ENCODE results near the gene DHX8.

The DHX8 gene

GRCh38 chr17:43546319-43547188, 62.8 kb downstream of the DHX8 start, which contains the start of gene ETV4:
Gene ETV4 (minus strand): TSS chr17:43546340. CDS start chr17:43545617, 723 bp downstream.
- H3K27me3 ChIP-seq (ENCODE audit: control insufficient read depth in 1 of 2, insufficient read depth in 2 of 2, low read length in 2 of 2), result peaks cover 8 to 10% of the 10 kb centered on the region in 2 donors

GRCh38 chr17:43547189-43547550, 63.4 kb downstream of the DHX8 start:
- Histone ChIP-seq H3K36me3 (ENCODE audit: control insufficient read depth in 1 of 2, insufficient read depth in 2 of 2, low read length in 2 of 2) (no peaks in the 10 kb centered on the region), H3K27me3 (ENCODE audit: control insufficient read depth in 1 of 2, insufficient read depth in 2 of 2, low read length in 2 of 2) (peaks cover 8 to 10% of the 10 kb centered on the region in 2 donors), H3K9me3 (ENCODE audit: control insufficient read depth in 1 of 2, low read length in 2 of 2) (no peaks in the 10 kb centered on the region), H3K9ac (ENCODE audit: low read depth in 1 of 2, low read length in 2 of 2) (no peak overlapping the region), H3K4me3 (ENCODE audit: low read depth in 1 of 2, low read length in 2 of 2) (no peak overlapping the region), H3K4me1 (ENCODE audit: control insufficient read depth in 1 of 2, insufficient read depth in 2 of 2, low read length in 2 of 2) (peaks cover 6 to 24% of the 10 kb centered on the region in 2 donors), H3K27ac (ENCODE audit: low read depth, low read length) (no peak overlapping the region)

More at GRCh38 chr17:43546319-43547188, 62.8 kb downstream of the DHX8 start, which contains the start of gene ETV4:
- peaks cover 6 to 24% of the 10 kb centered on the region in 2 donors for H3K4me1 ChIP-seq (ENCODE audit: control insufficient read depth in 1 of 2, insufficient read depth in 2 of 2, low read length in 2 of 2)
- H3K9ac ChIP-seq (ENCODE audit: low read depth in 1 of 2, low read length in 2 of 2), result peak within 1 kb of the TSS; percentile 18 to 60
- H3K36me3 ChIP-seq (ENCODE audit: control insufficient read depth in 1 of 2, insufficient read depth in 2 of 2, low read length in 2 of 2), result no peaks in the 10 kb centered on the region
- H3K9me3 ChIP-seq (ENCODE audit: control insufficient read depth in 1 of 2, low read length in 2 of 2), result no peaks in the 10 kb centered on the region
- H3K4me3 ChIP-seq (ENCODE audit: low read depth in 1 of 2, low read length in 2 of 2), result peak within 1 kb of the TSS; percentile 76 to 77
- H3K27ac ChIP-seq (ENCODE audit: low read depth, low read length), result no peak within 1 kb of the TSS

- no peak overlapping the region for H3K4me3 ChIP-seq (ENCODE audit: low read depth in 1 of 2, low read length in 2 of 2)
- no peaks in the 10 kb centered on the region for H3K9me3 ChIP-seq (ENCODE audit: control insufficient read depth in 1 of 2, low read length in 2 of 2)
- no peak overlapping the region for H3K27ac ChIP-seq (ENCODE audit: low read depth, low read length)
- H3K36me3 ChIP-seq (ENCODE audit: control insufficient read depth in 1 of 2, insufficient read depth in 2 of 2, low read length in 2 of 2), result no peaks in the 10 kb centered on the region
- peaks cover 8 to 10% of the 10 kb centered on the region in 2 donors for H3K27me3 ChIP-seq (ENCODE audit: control insufficient read depth in 1 of 2, insufficient read depth in 2 of 2, low read length in 2 of 2)
- H3K9ac ChIP-seq (ENCODE audit: low read depth in 1 of 2, low read length in 2 of 2), result no peak overlapping the region
- H3K4me1 ChIP-seq (ENCODE audit: control insufficient read depth in 1 of 2, insufficient read depth in 2 of 2, low read length in 2 of 2), result peaks cover 6 to 24% of the 10 kb centered on the region in 2 donors
These were observed 64.0 kb downstream of the DHX8 start for GRCh38 chr17:43547659-43548256.

- Histone ChIP-seq H3K9me3 (ENCODE audit: control insufficient read depth in 1 of 2, low read length in 2 of 2) (no peaks in the 10 kb centered on the region), H3K27ac (ENCODE audit: low read depth, low read length) (no peak overlapping the region), H3K4me3 (ENCODE audit: low read depth in 1 of 2, low read length in 2 of 2) (no peak overlapping the region), H3K36me3 (ENCODE audit: control insufficient read depth in 1 of 2, insufficient read depth in 2 of 2, low read length in 2 of 2) (no peaks in the 10 kb centered on the region), H3K9ac (ENCODE audit: low read depth in 1 of 2, low read length in 2 of 2) (no peak overlapping the region), H3K27me3 (ENCODE audit: control insufficient read depth in 1 of 2, insufficient read depth in 2 of 2, low read length in 2 of 2) (peaks cover 6 to 7% of the 10 kb centered on the region in 2 donors), H3K4me1 (ENCODE audit: control insufficient read depth in 1 of 2, insufficient read depth in 2 of 2, low read length in 2 of 2) (peaks cover 12 to 34% of the 10 kb centered on the region in 2 donors)
These were observed 65.1 kb downstream of the DHX8 start for GRCh38 chr17:43548689-43549379.

GRCh38 chr17:43549496-43549895, 65.7 kb downstream of the DHX8 start:
- Histone ChIP-seq H3K9me3 (ENCODE audit: control insufficient read depth in 1 of 2, low read length in 2 of 2) (no peaks in the 10 kb centered on the region), H3K4me3 (ENCODE audit: low read depth in 1 of 2, low read length in 2 of 2) (no peak overlapping the region), H3K4me1 (ENCODE audit: control insufficient read depth in 1 of 2, insufficient read depth in 2 of 2, low read length in 2 of 2) (peaks cover 16 to 29% of the 10 kb centered on the region in 2 donors), H3K9ac (ENCODE audit: low read depth in 1 of 2, low read length in 2 of 2) (no peak overlapping the region), H3K36me3 (ENCODE audit: control insufficient read depth in 1 of 2, insufficient read depth in 2 of 2, low read length in 2 of 2) (no peaks in the 10 kb centered on the region), H3K27me3 (ENCODE audit: control insufficient read depth in 1 of 2, insufficient read depth in 2 of 2, low read length in 2 of 2) (peaks cover 4 to 6% of the 10 kb centered on the region in 2 donors), H3K27ac (ENCODE audit: low read depth, low read length) (no peak overlapping the region)

- Histone ChIP-seq H3K4me1 (ENCODE audit: control insufficient read depth in 1 of 2, insufficient read depth in 2 of 2, low read length in 2 of 2) (peaks cover 21 to 25% of the 10 kb centered on the region in 2 donors), H3K36me3 (ENCODE audit: control insufficient read depth in 1 of 2, insufficient read depth in 2 of 2, low read length in 2 of 2) (no peaks in the 10 kb centered on the region), H3K4me3 (ENCODE audit: low read depth in 1 of 2, low read length in 2 of 2) (no peak overlapping the region), H3K9me3 (ENCODE audit: control insufficient read depth in 1 of 2, low read length in 2 of 2) (no peaks in the 10 kb centered on the region), H3K9ac (ENCODE audit: low read depth in 1 of 2, low read length in 2 of 2) (no peak overlapping the region), H3K27me3 (ENCODE audit: control insufficient read depth in 1 of 2, insufficient read depth in 2 of 2, low read length in 2 of 2) (peaks cover 4 to 6% of the 10 kb centered on the region in 2 donors), H3K27ac (ENCODE audit: low read depth, low read length) (no peak overlapping the region)
These were observed 67.0 kb downstream of the DHX8 start for GRCh38 chr17:43550754-43551153.

GRCh38 chr17:43552229-43552837, 68.6 kb downstream of the DHX8 start:
- peaks cover 22 to 23% of the 10 kb centered on the region in 2 donors for H3K4me1 ChIP-seq (ENCODE audit: control insufficient read depth in 1 of 2, insufficient read depth in 2 of 2, low read length in 2 of 2)
- no peak overlapping the region for H3K27ac ChIP-seq (ENCODE audit: low read depth, low read length)
- H3K36me3 ChIP-seq (ENCODE audit: control insufficient read depth in 1 of 2, insufficient read depth in 2 of 2, low read length in 2 of 2), result no peaks in the 10 kb centered on the region
- H3K9me3 ChIP-seq (ENCODE audit: control insufficient read depth in 1 of 2, low read length in 2 of 2), result no peaks in the 10 kb centered on the region
- H3K4me3 ChIP-seq (ENCODE audit: low read depth in 1 of 2, low read length in 2 of 2), result no peak overlapping the region
- H3K9ac ChIP-seq (ENCODE audit: low read depth in 1 of 2, low read length in 2 of 2), result no peak overlapping the region
- peaks cover 0 to 6% of the 10 kb centered on the region in 2 donors for H3K27me3 ChIP-seq (ENCODE audit: control insufficient read depth in 1 of 2, insufficient read depth in 2 of 2, low read length in 2 of 2)

- no peaks in the 10 kb centered on the region for H3K36me3 ChIP-seq (ENCODE audit: control insufficient read depth in 1 of 2, insufficient read depth in 2 of 2, low read length in 2 of 2)
- H3K4me1 ChIP-seq (ENCODE audit: control insufficient read depth in 1 of 2, insufficient read depth in 2 of 2, low read length in 2 of 2), result peaks cover 22 to 23% of the 10 kb centered on the region in 2 donors
- no peak overlapping the region for H3K9ac ChIP-seq (ENCODE audit: low read depth in 1 of 2, low read length in 2 of 2)
- no peak overlapping the region for H3K27ac ChIP-seq (ENCODE audit: low read depth, low read length)
- H3K27me3 ChIP-seq (ENCODE audit: control insufficient read depth in 1 of 2, insufficient read depth in 2 of 2, low read length in 2 of 2), result no peaks in the 10 kb centered on the region
- no peaks in the 10 kb centered on the region for H3K9me3 ChIP-seq (ENCODE audit: control insufficient read depth in 1 of 2, low read length in 2 of 2)
- H3K4me3 ChIP-seq (ENCODE audit: low read depth in 1 of 2, low read length in 2 of 2), result no peak overlapping the region
These were observed 69.8 kb downstream of the DHX8 start for GRCh38 chr17:43553573-43553972.

GRCh38 chr17:43554857-43555256, 71.1 kb downstream of the DHX8 start:
- Histone ChIP-seq H3K9me3 (ENCODE audit: control insufficient read depth in 1 of 2, low read length in 2 of 2) (no peaks in the 10 kb centered on the region), H3K27ac (ENCODE audit: low read depth, low read length) (no peak overlapping the region), H3K27me3 (ENCODE audit: control insufficient read depth in 1 of 2, insufficient read depth in 2 of 2, low read length in 2 of 2) (no peaks in the 10 kb centered on the region), H3K4me3 (ENCODE audit: low read depth in 1 of 2, low read length in 2 of 2) (no peak overlapping the region), H3K36me3 (ENCODE audit: control insufficient read depth in 1 of 2, insufficient read depth in 2 of 2, low read length in 2 of 2) (no peaks in the 10 kb centered on the region), H3K9ac (ENCODE audit: low read depth in 1 of 2, low read length in 2 of 2) (no peak overlapping the region), H3K4me1 (ENCODE audit: control insufficient read depth in 1 of 2, insufficient read depth in 2 of 2, low read length in 2 of 2) (peaks cover 22 to 23% of the 10 kb centered on the region in 2 donors)

Measured in duodenal mucosa (tissue), 2 donors.